GM12801 (cell line): ENCODE data around the gene CACNA2D3.

Experiments used
- TF ChIP-seq, protein P1 (sequence below): IDR thresholded peaks from one replicate; pipeline ENCODE4 v1.5.1; 2011; ENCODE audit warnings: control low read depth; ENCODE audit not compliant: insufficient read length; ENCODE audit errors: extremely low read depth

The CACNA2D3 gene

GRCh38 chr3:55013145-55013925, 891.0 kb downstream of the CACNA2D3 start:
- TF ChIP-seq, protein P1, sequence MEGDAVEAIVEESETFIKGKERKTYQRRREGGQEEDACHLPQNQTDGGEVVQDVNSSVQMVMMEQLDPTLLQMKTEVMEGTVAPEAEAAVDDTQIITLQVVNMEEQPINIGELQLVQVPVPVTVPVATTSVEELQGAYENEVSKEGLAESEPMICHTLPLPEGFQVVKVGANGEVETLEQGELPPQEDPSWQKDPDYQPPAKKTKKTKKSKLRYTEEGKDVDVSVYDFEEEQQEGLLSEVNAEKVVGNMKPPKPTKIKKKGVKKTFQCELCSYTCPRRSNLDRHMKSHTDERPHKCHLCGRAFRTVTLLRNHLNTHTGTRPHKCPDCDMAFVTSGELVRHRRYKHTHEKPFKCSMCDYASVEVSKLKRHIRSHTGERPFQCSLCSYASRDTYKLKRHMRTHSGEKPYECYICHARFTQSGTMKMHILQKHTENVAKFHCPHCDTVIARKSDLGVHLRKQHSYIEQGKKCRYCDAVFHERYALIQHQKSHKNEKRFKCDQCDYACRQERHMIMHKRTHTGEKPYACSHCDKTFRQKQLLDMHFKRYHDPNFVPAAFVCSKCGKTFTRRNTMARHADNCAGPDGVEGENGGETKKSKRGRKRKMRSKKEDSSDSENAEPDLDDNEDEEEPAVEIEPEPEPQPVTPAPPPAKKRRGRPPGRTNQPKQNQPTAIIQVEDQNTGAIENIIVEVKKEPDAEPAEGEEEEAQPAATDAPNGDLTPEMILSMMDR: no peak

DNA sequence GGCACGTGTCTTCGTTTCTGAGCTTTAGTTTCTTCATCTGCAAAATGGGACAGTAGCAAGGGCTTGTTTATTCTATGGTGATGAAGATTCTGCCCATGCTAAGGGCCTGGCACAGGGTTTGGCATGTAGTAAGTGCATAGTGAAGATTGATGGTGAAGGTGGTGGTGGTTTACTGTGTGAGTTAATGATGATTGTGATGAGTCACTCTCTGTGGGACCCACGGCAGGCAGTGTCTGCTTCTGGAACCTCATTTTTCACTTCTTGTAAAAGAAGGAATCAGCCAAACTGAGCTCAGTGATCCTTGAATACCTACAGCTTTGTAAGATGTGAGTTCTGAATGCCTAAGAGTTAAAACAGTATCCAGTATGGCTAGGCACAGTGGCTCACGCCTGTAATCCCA, 891.7 kb downstream of the CACNA2D3 start:
- TF ChIP-seq, protein P1: no peak

GRCh38 chr3:55014906-55015305, 892.6 kb downstream of the CACNA2D3 start:
- TF ChIP-seq, protein P1: no peak

- TF ChIP-seq, protein P1: no peak
Observed at GRCh38 chr3:55017876-55018275, 895.5 kb downstream of the CACNA2D3 start.

DNA sequence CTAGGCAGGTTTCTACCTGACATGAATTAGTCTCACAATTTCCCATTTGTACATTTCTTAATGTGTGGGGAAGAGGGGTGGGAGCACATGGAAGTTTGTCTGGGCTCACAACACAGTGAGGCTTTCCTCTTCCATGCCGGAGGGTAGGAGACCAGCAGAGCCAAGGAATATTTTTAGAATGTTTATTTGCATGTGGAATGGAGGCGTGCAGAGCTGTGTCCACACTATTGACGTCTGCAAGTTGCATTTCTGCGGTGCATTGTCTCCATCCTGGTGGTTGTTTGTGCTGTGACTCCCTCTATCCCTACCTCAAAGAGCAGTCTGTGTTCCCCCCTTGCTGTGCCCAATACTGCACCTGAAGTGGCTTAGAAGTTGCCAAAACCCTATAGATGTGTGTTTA, 908.6 kb downstream of the CACNA2D3 start:
- TF ChIP-seq, protein P1: no peak

DNA sequence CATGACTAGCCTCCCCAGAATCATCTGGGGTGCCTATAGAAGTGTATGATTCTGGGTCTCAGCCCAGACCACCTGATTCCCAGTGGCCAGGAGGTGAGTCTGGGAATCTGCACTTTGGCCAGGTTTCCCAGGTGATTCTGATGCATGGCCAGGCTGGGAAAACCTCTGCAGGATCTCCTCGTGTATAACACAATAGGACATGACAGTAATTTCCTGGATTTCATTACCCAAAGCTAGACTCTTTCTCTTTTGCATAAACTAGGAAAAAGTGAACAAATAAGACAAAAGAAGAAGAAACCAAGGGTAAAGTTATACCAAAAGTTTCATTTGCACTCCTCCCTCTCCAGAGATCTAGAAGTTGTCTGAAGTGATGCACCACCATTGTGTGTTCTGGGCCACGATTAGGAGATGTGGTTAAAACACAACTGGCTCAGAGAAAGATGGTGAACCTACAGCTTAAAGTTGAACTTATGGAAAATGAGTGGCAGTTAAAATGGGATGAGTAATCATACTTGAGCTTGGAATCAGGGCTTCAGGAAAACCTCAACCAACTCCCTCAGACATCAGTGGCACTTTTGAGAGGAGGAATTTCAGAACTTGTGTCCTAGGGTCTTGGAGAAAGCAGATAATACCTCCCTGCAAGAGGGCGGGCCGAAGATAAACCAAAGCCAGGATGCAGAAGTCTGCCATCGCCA, 914.7 kb downstream of the CACNA2D3 start:
- TF ChIP-seq, protein P1: no peak

GRCh38 chr3:55042591-55042990, 920.2 kb downstream of the CACNA2D3 start:
- TF ChIP-seq, protein P1: no peak
